ENCODE results near the gene CDC20. TPM values are rescaled to one million over a fixed set of nuclear protein-coding genes. Genes with fewer than 3 reads are reported as not detected.
A peak's percentile ranks its signal among the peaks of the same experiment; 100 is the strongest.

CDC20 gene
- total RNA-seq, 1 donor from 2014 or later = 0.99 TPM

GRCh38 chr1:43370564-43370963 is 11.8 kb downstream of the CDC20 start:
- H3K27ac ChIP-seq (replicated peaks) = no peak overlapping the region
- no peak overlapping the region for H3K4me3 ChIP-seq
- intact Hi-C loops (cut with micrococcal nuclease) = no loop called here
- H3K27me3 ChIP-seq (ENCODE audit: low read depth) = no peaks in the 10 kb centered on the region
- TF ChIP-seq CTCF (IDR thresholded peaks at IDR 0.05; ENCODE audit: borderline replicate concordance) = no peak
- peaks cover 1% of the 10 kb centered on the region for H3K36me3 ChIP-seq
- DNase-seq = no peak
- H3K4me1 ChIP-seq = peaks cover 65% of the 10 kb centered on the region
- H3K9me3 ChIP-seq (replicated peaks) = no peaks in the 10 kb centered on the region

GRCh38 chr1:43372172-43372571 is 13.4 kb downstream of the CDC20 start:
- no peak for DNase-seq
- intact Hi-C loops (cut with micrococcal nuclease) = no loop called here
- H3K4me3 ChIP-seq = no peak overlapping the region
- peak overlapping the region; percentile 58 for H3K27ac ChIP-seq (replicated peaks)
- TF ChIP-seq CTCF (IDR thresholded peaks at IDR 0.05; ENCODE audit: borderline replicate concordance) = no peak
- no peaks in the 10 kb centered on the region for H3K36me3 ChIP-seq
- no peaks in the 10 kb centered on the region for H3K27me3 ChIP-seq (ENCODE audit: low read depth)
- H3K4me1 ChIP-seq = peaks cover 49% of the 10 kb centered on the region
- no peaks in the 10 kb centered on the region for H3K9me3 ChIP-seq (replicated peaks)

- Histone ChIP-seq H3K36me3 (no peaks in the 10 kb centered on the region), H3K4me3 (no peak overlapping the region), H3K27ac (replicated peaks) (peak overlapping the region; percentile 58), H3K27me3 (ENCODE audit: low read depth) (no peaks in the 10 kb centered on the region), H3K4me1 (peaks cover 40% of the 10 kb centered on the region), H3K9me3 (replicated peaks) (no peaks in the 10 kb centered on the region)
- intact Hi-C loops (cut with micrococcal nuclease) = no loop called here
- DNase-seq = peak; percentile 29
- TF ChIP-seq CTCF (IDR thresholded peaks at IDR 0.05; ENCODE audit: borderline replicate concordance) = no peak
Measured at GRCh38 chr1:43373066-43373940, 14.5 kb downstream of the CDC20 start.

- Histone ChIP-seq H3K36me3 (peaks cover 12% of the 10 kb centered on the region), H3K4me1 (peaks cover 28% of the 10 kb centered on the region), H3K9me3 (replicated peaks) (no peaks in the 10 kb centered on the region), H3K27ac (replicated peaks) (no peak overlapping the region), H3K4me3 (no peak overlapping the region), H3K27me3 (ENCODE audit: low read depth) (no peaks in the 10 kb centered on the region)
- TF ChIP-seq CTCF (IDR thresholded peaks at IDR 0.05; ENCODE audit: borderline replicate concordance) = no peak
- DNase-seq = no peak
- intact Hi-C loops (cut with micrococcal nuclease) = no loop called here
Measured at GRCh38 chr1:43376723-43377235, 18.0 kb downstream of the CDC20 start.

- H3K36me3 ChIP-seq = peaks cover 18% of the 10 kb centered on the region
- intact Hi-C loops (cut with micrococcal nuclease) = no loop called here
- TF ChIP-seq CTCF (IDR thresholded peaks at IDR 0.05; ENCODE audit: borderline replicate concordance) = no peak
Measured at GRCh38 chr1:43377831-43378230, 19.1 kb downstream of the CDC20 start.

More at GRCh38 chr1:43377831-43378230, 19.1 kb downstream of the CDC20 start:
- no peak overlapping the region for H3K27ac ChIP-seq (replicated peaks)
- peaks cover 31% of the 10 kb centered on the region for H3K4me1 ChIP-seq
- no peak overlapping the region for H3K4me3 ChIP-seq
- H3K9me3 ChIP-seq (replicated peaks) = no peaks in the 10 kb centered on the region
- H3K27me3 ChIP-seq (ENCODE audit: low read depth) = no peaks in the 10 kb centered on the region
- no peak for DNase-seq

Data from left ventricle myocardium inferior (tissue), 1 donor.